Fibroblast of villous mesenchyme (primary cell): Measurements from ENCODE around the gene UVSSA. TPM values are rescaled to one million over a fixed set of nuclear protein-coding genes. Genes with fewer than 3 reads are reported as not detected.

Source experiments
- DNase-seq: peaks from one replicate; pipeline ENCODE4 v3.0.0-alpha.2; 2010; ENCODE audit warnings: low read depth
- H3K4me3 ChIP-seq: 2 replicates; pipeline ENCODE4 v1.5.1; 2011; ENCODE audit warnings: low read depth, mild to moderate bottlenecking, low read length
- CTCF ChIP-seq: IDR thresholded peaks from 2 replicates; pipeline ENCODE4 v1.5.1; 2012; ENCODE audit warnings: low read depth, mild to moderate bottlenecking, low read length; ENCODE audit not compliant: insufficient read depth
- total RNA-seq: library from RNA; depleted of rRNA; stranded (reverse); fragments of >200 nt; gene quantifications from 2 replicates; pipeline ENCODE4 v1.2.3, GENCODE V29; 2012

The UVSSA gene
- total RNA-seq, 1 donor = 10.8 TPM

GRCh38 chr4:1405254-1405635 is 58.2 kb downstream of the UVSSA start:
- H3K4me3 ChIP-seq = no peak overlapping the region
- DNase-seq = no peak
- no peak for TF ChIP-seq CTCF

GRCh38 chr4:1405636-1406393 is 58.8 kb downstream of the UVSSA start:
- H3K4me3 ChIP-seq = no peak overlapping the region
- TF ChIP-seq CTCF = no peak
- DNase-seq = no peak

- DNase-seq = no peak
- TF ChIP-seq CTCF = no peak
- H3K4me3 ChIP-seq = no peak within 1 kb of the TSS
These were observed 59.5 kb downstream of the UVSSA start, which contains the start of gene NKX1-1 for GRCh38 chr4:1406394-1406980. Gene NKX1-1, minus strand, starts transcription at chr4:1406442. Its CDS starts 0 bp downstream, at chr4:1406442.

- no peak for DNase-seq
- H3K4me3 ChIP-seq = no peak overlapping the region
These were observed 60.1 kb downstream of the UVSSA start for GRCh38 chr4:1406981-1407656.

GRCh38 chr4:1407657-1408333 is 60.8 kb downstream of the UVSSA start:
- no peak for DNase-seq
- no peak for TF ChIP-seq CTCF
- H3K4me3 ChIP-seq = no peak overlapping the region

More at GRCh38 chr4:1406981-1407656, 60.1 kb downstream of the UVSSA start:
- no peak for TF ChIP-seq CTCF

- no peak for TF ChIP-seq CTCF
- H3K4me3 ChIP-seq = no peak overlapping the region
- no peak for DNase-seq
These were observed 61.4 kb downstream of the UVSSA start for GRCh38 chr4:1408418-1408817.
